ENCODE data around the gene HCCS.
"Not testable (repeated sequence)": the region's sequence is repeated elsewhere in the genome, so short reads cannot be mapped to it uniquely, and the experiment has no call there.

Gene HCCS

DNA sequence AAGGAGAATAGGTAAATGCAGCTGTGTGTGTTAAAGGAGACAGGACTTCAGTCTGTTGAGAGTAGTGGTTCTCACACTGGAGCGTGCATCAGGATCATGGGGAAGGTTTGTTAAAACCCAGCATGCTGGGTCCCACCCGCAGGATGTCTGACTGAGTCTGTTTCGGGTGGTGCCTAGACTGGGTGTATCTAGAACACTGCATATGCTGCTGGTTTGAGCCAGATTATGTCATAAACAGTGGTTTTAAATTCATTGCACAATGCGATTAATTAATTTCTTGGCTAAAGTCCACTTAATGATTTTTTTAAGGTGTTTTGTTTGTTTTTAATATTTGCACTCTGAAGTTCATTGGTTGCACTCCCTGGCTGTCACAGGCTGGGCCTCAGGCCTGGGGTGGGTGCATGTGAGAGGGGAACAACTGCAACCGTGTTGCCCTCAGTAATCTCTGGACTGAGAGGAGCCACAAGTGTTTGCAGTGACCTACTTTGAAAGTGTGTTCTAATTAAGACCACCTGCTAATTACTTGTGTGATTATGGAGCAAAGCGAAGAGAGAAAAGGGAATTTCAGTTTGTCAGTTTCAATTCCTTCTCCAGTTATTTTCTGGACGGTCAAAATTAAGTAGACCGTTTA is 8.3 kb downstream of the HCCS start:
- H3K4me3 ChIP-seq (IDR thresholded peaks at IDR 0.05; ENCODE audit: insufficient read depth, low read depth, low read length) = no peak overlapping the region
- H2AFZ ChIP-seq (ENCODE audit: low read depth) = no peak overlapping the region
- no peaks in the 10 kb centered on the region for H3K27me3 ChIP-seq (ENCODE audit: insufficient read depth, low read depth)
- H3K36me3 ChIP-seq (ENCODE audit: insufficient read depth) = no peaks in the 10 kb centered on the region; the same call in 1 of the 2 replicates
- peaks cover 2% of the 10 kb centered on the region for H3K4me1 ChIP-seq (ENCODE audit: low read depth, poor library complexity, severe bottlenecking)
- H4K20me1 ChIP-seq (ENCODE audit: insufficient read depth) = no peaks in the 10 kb centered on the region
- no peak overlapping the region for H3K9ac ChIP-seq
- no peak overlapping the region for H3K4me2 ChIP-seq
- no peak overlapping the region for H3K27ac ChIP-seq
- peaks cover 6% of the 10 kb centered on the region; the same call in 1 of the 2 replicates for H3K79me2 ChIP-seq (ENCODE audit: insufficient read depth, low read depth)
- TF ChIP-seq CTCF (conservative IDR thresholded peaks at IDR 0.05; ENCODE audit: low read depth, low read length) = no peak

- H3K27me3 ChIP-seq (ENCODE audit: insufficient read depth, low read depth); H3K4me2 ChIP-seq; H3K4me3 ChIP-seq (IDR thresholded peaks at IDR 0.05; ENCODE audit: insufficient read depth, low read depth, low read length); H3K36me3 ChIP-seq (ENCODE audit: insufficient read depth); H3K4me1 ChIP-seq (ENCODE audit: low read depth, poor library complexity, severe bottlenecking); H3K27ac ChIP-seq; H3K9ac ChIP-seq; H3K79me2 ChIP-seq (ENCODE audit: insufficient read depth, low read depth); H4K20me1 ChIP-seq (ENCODE audit: insufficient read depth); H2AFZ ChIP-seq (ENCODE audit: low read depth): not testable (repeated sequence)
Measured at GRCh38 chrX:11123087-11123486, 12.0 kb downstream of the HCCS start.

GRCh38 chrX:11124112-11124511 is 13.0 kb downstream of the HCCS start:
- no peak overlapping the region for H3K27ac ChIP-seq
- H3K9ac ChIP-seq = no peak overlapping the region
- H3K4me2 ChIP-seq = no peak overlapping the region
- no peaks in the 10 kb centered on the region for H3K4me1 ChIP-seq (ENCODE audit: low read depth, poor library complexity, severe bottlenecking)
- no peaks in the 10 kb centered on the region for H4K20me1 ChIP-seq (ENCODE audit: insufficient read depth)
- no peak for TF ChIP-seq CTCF (conservative IDR thresholded peaks at IDR 0.05; ENCODE audit: low read depth, low read length)
- no peak overlapping the region for H3K4me3 ChIP-seq (IDR thresholded peaks at IDR 0.05; ENCODE audit: insufficient read depth, low read depth, low read length)
- no peaks in the 10 kb centered on the region; the same call in 1 of the 2 replicates for H3K36me3 ChIP-seq (ENCODE audit: insufficient read depth)
- no peak overlapping the region for H2AFZ ChIP-seq (ENCODE audit: low read depth)
- no peaks in the 10 kb centered on the region for H3K27me3 ChIP-seq (ENCODE audit: insufficient read depth, low read depth)
- no peaks in the 10 kb centered on the region for H3K79me2 ChIP-seq (ENCODE audit: insufficient read depth, low read depth)

DNA sequence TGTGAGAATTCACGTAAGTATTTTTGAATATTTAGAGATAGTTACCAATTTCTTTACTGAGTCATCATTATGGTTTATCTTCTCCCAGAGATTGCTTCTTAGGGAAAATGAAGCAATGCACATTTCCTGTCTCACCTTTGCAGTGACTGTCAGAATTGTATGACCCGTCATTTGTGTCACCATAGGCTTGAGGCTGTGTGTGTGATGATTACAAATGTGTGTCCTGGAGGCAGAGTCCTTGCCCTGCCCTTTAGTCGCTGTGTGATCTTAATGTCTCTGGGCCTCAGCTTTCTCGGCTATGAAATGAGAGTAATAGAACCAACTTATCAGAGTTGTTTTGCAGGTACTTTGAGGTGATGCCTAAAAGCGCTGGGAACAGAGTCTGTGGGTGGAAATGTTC is 13.9 kb downstream of the HCCS start:
- no peak overlapping the region for H3K27ac ChIP-seq
- no peak overlapping the region for H2AFZ ChIP-seq (ENCODE audit: low read depth)
- H3K4me1 ChIP-seq (ENCODE audit: low read depth, poor library complexity, severe bottlenecking) = no peaks in the 10 kb centered on the region
- H3K36me3 ChIP-seq (ENCODE audit: insufficient read depth) = no peaks in the 10 kb centered on the region; the same call in 1 of the 2 replicates
- H3K4me3 ChIP-seq (IDR thresholded peaks at IDR 0.05; ENCODE audit: insufficient read depth, low read depth, low read length) = no peak overlapping the region
- H3K79me2 ChIP-seq (ENCODE audit: insufficient read depth, low read depth) = no peaks in the 10 kb centered on the region
- H4K20me1 ChIP-seq (ENCODE audit: insufficient read depth) = no peaks in the 10 kb centered on the region
- H3K4me2 ChIP-seq = no peak overlapping the region
- H3K9ac ChIP-seq = no peak overlapping the region
- TF ChIP-seq CTCF (conservative IDR thresholded peaks at IDR 0.05; ENCODE audit: low read depth, low read length) = no peak
- no peaks in the 10 kb centered on the region for H3K27me3 ChIP-seq (ENCODE audit: insufficient read depth, low read depth)

DNA sequence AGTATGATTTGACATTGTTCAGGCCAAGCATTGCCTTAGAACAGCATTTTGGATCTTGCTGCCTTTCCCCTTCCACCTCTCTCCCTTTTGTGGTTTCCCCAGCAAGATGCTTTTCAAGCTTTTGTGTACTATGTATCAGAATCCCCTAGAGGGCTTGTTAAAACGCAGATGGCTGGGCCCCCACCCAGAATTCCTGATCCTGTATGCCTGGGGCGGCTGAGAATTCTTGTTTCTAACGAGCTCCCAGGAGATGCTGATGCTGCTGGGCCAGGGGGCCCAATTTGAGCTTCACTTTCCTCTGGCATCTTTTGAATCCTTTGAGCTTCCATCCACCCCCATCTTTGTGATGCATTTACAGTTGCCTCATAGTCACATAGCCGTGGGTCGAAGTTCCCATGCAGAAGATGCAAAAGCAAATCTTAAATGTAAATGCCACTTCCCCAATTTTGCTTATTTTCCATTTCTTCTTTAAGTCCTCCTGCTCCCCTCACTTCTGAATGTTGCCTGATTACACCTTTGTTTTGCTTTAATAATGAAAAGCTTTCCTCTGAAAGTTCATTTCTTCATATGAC is 18.5 kb downstream of the HCCS start:
- Histone ChIP-seq H3K4me1 (ENCODE audit: low read depth, poor library complexity, severe bottlenecking) (no peaks in the 10 kb centered on the region), H3K27me3 (ENCODE audit: insufficient read depth, low read depth) (no peaks in the 10 kb centered on the region), H3K4me2 (no peak overlapping the region), H3K79me2 (ENCODE audit: insufficient read depth, low read depth) (no peaks in the 10 kb centered on the region), H3K36me3 (ENCODE audit: insufficient read depth) (no peaks in the 10 kb centered on the region), H2AFZ (ENCODE audit: low read depth) (no peak overlapping the region), H3K9ac (no peak overlapping the region), H3K27ac (no peak overlapping the region), H3K4me3 (IDR thresholded peaks at IDR 0.05; ENCODE audit: insufficient read depth, low read depth, low read length) (no peak overlapping the region), H4K20me1 (ENCODE audit: insufficient read depth) (no peaks in the 10 kb centered on the region)
- no peak for TF ChIP-seq CTCF (conservative IDR thresholded peaks at IDR 0.05; ENCODE audit: low read depth, low read length)

All from KMS-11 (cell line).